Spleen (tissue), 11 donors: ENCODE data around the gene HAS3. TPM values are rescaled to one million over a fixed set of nuclear protein-coding genes. Genes with fewer than 3 reads are reported as not detected.
"Not testable (repeated sequence)": the region's sequence is repeated elsewhere in the genome, so short reads cannot be mapped to it uniquely, and the experiment has no call there.

Experiments used
- DNase-seq: peaks from one replicate; pipeline ENCODE4 v3.0.0-alpha.2; 2020
- H3K27ac ChIP-seq, 8 donors: fragments of 200-600 bp; sonication (generic) in 7 of 8; 1 replicate in 4 of 8; 2 replicates in 4 of 8; pipeline versions ENCODE4 v1.5.0 to v1.8.0; 2016 to 2021; ENCODE audit warnings: inconsistent platforms in 4 of 8, mild to moderate bottlenecking in 4 of 8, moderate library complexity in 1 of 8
- H3K27me3 ChIP-seq, 7 donors: fragments of 200-600 bp; sonication (generic) in 6 of 7; replicated peaks in 1 of 7; 1 replicate in 4 of 7; 2 replicates in 3 of 7; pipeline versions ENCODE4 v1.5.0 to v1.8.0; 2016 to 2021; ENCODE audit warnings: inconsistent platforms in 3 of 7, mild to moderate bottlenecking in 1 of 7
- H3K36me3 ChIP-seq, 6 donors: fragments of 200-600 bp; sonication (generic) in 5 of 6; 1 replicate in 4 of 6; 2 replicates in 2 of 6; pipeline versions ENCODE4 v1.5.0 to v1.8.0; 2016 to 2021; ENCODE audit warnings: inconsistent platforms in 2 of 6
- H3K4me1 ChIP-seq, 6 donors: fragments of 200-600 bp; sonication (generic) in 5 of 6; 1 replicate in 3 of 6; 2 replicates in 3 of 6; pipeline versions ENCODE4 v1.5.0 to v1.8.0; 2016 to 2021; ENCODE audit warnings: inconsistent platforms in 3 of 6
- H3K4me3 ChIP-seq, 8 donors: fragments of 200-600 bp; sonication (generic) in 7 of 8; 1 replicate in 4 of 8; 2 replicates in 4 of 8; pipeline versions ENCODE4 v1.5.0 to v1.8.0; 2016 to 2021; ENCODE audit warnings: inconsistent platforms in 4 of 8, mild to moderate bottlenecking in 4 of 8, moderate library complexity in 2 of 8
- H3K9me3 ChIP-seq, 8 donors: fragments of 200-600 bp; sonication (generic) in 7 of 8; 1 replicate in 4 of 8; 2 replicates in 4 of 8; pipeline versions ENCODE4 v1.5.0 to v1.8.0; 2016 to 2021; ENCODE audit warnings: inconsistent platforms in 4 of 8
- CTCF ChIP-seq, 11 experiments: fragments of 200-600 bp in 7 of 11; fragments of 450-650 bp in 4 of 11; sonication (generic) in 4 of 11; IDR thresholded peaks in 8 of 11; conservative IDR thresholded peaks in 3 of 11; 1 replicate in 7 of 11; 2 replicates in 4 of 11; pipeline versions ENCODE4 v1.4.0 to v1.8.0; 2016 to 2021; ENCODE audit warnings: antibody characterized with exemption in 11 of 11, inconsistent platforms in 4 of 11, mild to moderate bottlenecking in 1 of 11
- POLR2A ChIP-seq, 3 donors: fragments of 450-650 bp; IDR thresholded peaks; one replicate each; pipeline ENCODE4 v1.5.1; 2017; ENCODE audit warnings: antibody characterized with exemption in 3 of 3, mild to moderate bottlenecking in 1 of 3
- POLR2AphosphoS5 ChIP-seq, 3 donors: sonication (generic); formaldehyde crosslinking; IDR thresholded peaks; one replicate each; pipeline ENCODE4 v1.5.1; 2017; ENCODE audit warnings: antibody characterized with exemption in 3 of 3
- WGBS, 5 donors: extraction: QIAGEN DNeasy Blood & Tissue Kit in 3 of 5; methylation state at CpG; one replicate each; pipeline versions ENCODE4 v1.1.5 to v1.1.7; 2013 to 2018; 5-methylcytosine and 5-hydroxymethylcytosine counted together
- intact Hi-C: fragments of 100-400 bp; cut with DNase I; formaldehyde crosslinking; loops from one replicate; pipeline ENCODE4 v1.15.0; 2023; ENCODE audit warnings: low total_unique reads
- polyA plus RNA-seq, 3 donors: library from polyadenylated mRNA; stranded (reverse); fragments of 200-250 nt; gene quantifications; one replicate each; pipeline ENCODE4 v1.2.1, GENCODE V29; 2013
- total RNA-seq, 7 donors: library from RNA; depleted of rRNA in 3 of 7; stranded (reverse); fragments of >200 nt in 3 of 7; fragmentation: NEBNext Ultra II Directional in 4 of 7; extraction: Animal tissue kit (Norgen Biotek cat#: 25700) in 4 of 7; gene quantifications; one replicate each; pipeline versions ENCODE4 v1.1.0 to v1.2.1, GENCODE V29; 2016 to 2021
- donor health status: healthy with polysubstance abuse.
- donor health status: DM: no; HTN: no; CAD: no; lungs with moderate emphysema.
- donor health status: DM: no; HTN: no; CAD: no.
- donor health status: Bipolar disorder and iron deficiency.
- donor health status: healthy.
- donor health status: DM: no; HTN: no; CAD: no.
- donor health status: DM: yes; HTN: yes; CAD: no.

The HAS3 gene
- total and polyA plus RNA-seq, 10 donors = 0.51 to 2.0 (median 0.73) TPM

DNA sequence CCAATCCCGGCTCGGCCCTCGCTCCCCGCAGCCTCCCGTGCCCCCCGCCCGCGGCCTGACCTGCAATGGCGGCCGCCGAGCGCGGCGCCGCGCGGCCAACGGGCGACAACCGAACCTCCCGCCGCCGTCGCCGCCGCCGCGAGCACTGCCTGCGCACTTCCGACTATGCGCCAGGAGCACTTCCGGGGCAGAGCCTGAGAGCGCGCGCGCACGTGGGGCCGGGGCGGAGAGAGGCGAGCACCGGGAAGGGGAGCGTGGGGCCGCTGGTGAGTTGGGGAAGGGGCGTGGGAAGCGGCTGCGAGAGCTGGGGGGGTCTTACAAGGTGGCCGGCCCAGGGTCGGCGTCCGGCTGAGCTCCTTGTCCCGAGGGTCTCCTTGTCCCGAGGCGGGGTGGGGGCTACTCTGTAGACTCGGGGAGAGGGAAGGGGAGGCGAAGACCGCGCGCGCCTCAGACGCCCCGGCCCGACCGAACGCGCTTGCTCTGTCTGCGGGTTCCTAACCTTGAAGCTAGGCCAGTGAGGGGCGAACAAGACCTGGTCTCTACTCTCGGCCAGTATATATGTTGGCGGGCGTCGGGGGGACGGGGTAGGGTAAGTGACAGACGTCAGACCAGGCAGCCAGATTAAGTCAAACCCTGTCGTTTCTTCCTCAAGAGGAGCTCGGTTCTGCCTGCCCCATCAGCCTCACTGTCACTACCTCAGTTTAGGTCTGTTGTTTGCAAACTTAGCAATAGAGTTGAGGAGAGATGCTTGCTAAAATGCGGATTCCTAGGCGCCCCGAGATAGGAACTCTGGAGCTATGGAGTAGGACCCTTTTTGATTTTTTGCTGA is 27.2 kb downstream of the HAS3 start, which contains the start of the genes CHTF8 and UTP4:
Gene CHTF8 (minus strand): TSS at position 165 of the 829 bp plus-strand sequence. CDS start 11,130 bp downstream, outside the sequence.
Gene UTP4 (plus strand): TSS at position 226 of the 829 bp plus-strand sequence. CDS start 811 bp downstream, outside the sequence.
- TF ChIP-seq CTCF (IDR thresholded peaks at IDR 0.05 in 8 of 11, conservative IDR thresholded peaks at IDR 0.05 in 3 of 11) (no peak), POLR2A (IDR thresholded peaks at IDR 0.05) (peak in 1 of 3 donors; percentile 84), POLR2AphosphoS5 (IDR thresholded peaks at IDR 0.05) (peak; percentile 97 to 98 (median 98))
- intact Hi-C loops = no loop called here
- 1% methylated on average over 49 to 78 of the region's 78 CpGs for WGBS, 5 donors

DNA sequence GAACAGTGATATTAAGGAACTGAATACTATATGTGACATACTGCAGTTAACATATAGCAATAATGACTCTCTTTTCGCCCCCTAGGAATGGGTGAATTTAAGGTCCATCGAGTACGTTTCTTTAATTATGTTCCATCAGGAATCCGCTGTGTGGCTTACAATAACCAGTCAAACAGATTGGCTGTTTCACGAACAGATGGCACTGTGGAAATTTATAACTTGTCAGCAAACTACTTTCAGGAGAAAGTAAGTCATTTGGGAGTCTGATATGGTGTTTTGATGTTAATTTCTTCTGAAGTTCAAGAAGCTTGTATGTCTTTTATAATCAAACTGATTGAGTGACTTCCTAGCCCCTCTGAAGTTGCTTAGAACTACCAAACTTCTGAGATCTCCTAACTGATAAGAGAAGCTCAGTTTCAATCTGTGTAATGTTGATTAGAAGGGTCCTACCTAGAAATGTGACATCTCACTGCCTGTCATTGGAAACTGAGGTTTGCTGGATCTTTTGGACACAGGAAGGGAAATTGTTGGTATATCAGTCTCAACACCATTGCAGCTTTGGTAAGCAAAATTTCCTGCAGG is 28.0 kb downstream of the HAS3 start:
- intact Hi-C loops = no loop called here
- H3K9me3 ChIP-seq = no peaks in the 10 kb centered on the region
- peaks cover 32 to 68% (median 42%) of the 10 kb centered on the region in 6 donors for H3K4me1 ChIP-seq
- H3K4me3 ChIP-seq = peak overlapping the region; percentile 78 to 99 (median 90)
- H3K27ac ChIP-seq = peak overlapping the region in 4 of 8 donors; percentile 93 to 98 (median 95)
- WGBS, 5 donors = 50 to 61% (median 53%) methylated on average over 5 of the region's 5 CpGs
- no peak for DNase-seq
- no peaks in the 10 kb centered on the region for H3K27me3 ChIP-seq
- peaks cover 0 to 43% (median 13%) of the 10 kb centered on the region in 6 donors for H3K36me3 ChIP-seq
- no peak for TF ChIP-seq POLR2AphosphoS5 (IDR thresholded peaks at IDR 0.05)
- TF ChIP-seq POLR2A (IDR thresholded peaks at IDR 0.05) = no peak
- TF ChIP-seq CTCF (IDR thresholded peaks at IDR 0.05 in 8 of 11, conservative IDR thresholded peaks at IDR 0.05 in 3 of 11) = no peak

More for the DNA sequence above, 27.2 kb downstream of the HAS3 start, which contains the start of the genes CHTF8 and UTP4:
- H3K9me3 ChIP-seq = no peaks in the 10 kb centered on the region
- H3K27ac ChIP-seq = peak within 1 kb of the TSS; percentile 81 to 98 (median 94)
- DNase-seq = peak; percentile 97
- H3K36me3 ChIP-seq = peaks cover 0 to 43% (median 8%) of the 10 kb centered on the region in 6 donors
- H3K4me3 ChIP-seq = peak within 1 kb of the TSS; percentile 78 to 99 (median 90)
- no peaks in the 10 kb centered on the region for H3K27me3 ChIP-seq
- peaks cover 35 to 76% (median 50%) of the 10 kb centered on the region in 6 donors for H3K4me1 ChIP-seq

GRCh38 chr16:69138608-69139007 is 33.2 kb downstream of the HAS3 start:
- intact Hi-C loops = no loop called here
- H3K36me3 ChIP-seq = peaks cover 0 to 87% (median 60%) of the 10 kb centered on the region in 6 donors

DNA sequence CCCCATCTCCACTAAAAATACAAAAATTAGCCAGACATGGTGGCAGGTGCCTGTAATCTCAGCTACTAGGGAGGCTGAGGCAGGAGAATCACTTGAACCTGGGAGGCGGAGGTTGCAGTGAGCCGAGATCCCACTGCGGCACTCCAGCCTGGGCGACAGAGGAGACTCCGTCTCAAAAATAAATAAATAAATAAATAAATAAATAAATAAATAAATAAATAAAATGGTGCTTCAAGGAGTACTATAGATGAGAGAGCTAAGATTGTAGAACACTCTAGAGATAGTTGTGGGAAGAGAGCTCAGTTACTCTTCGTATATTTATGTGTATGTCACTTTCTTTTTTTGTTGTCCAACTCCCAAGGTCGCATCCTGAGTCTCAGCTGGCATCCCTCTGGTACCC is 34.0 kb downstream of the HAS3 start:
- H3K27me3 ChIP-seq, H3K4me3 ChIP-seq, H3K27ac ChIP-seq, H3K9me3 ChIP-seq, intact Hi-C loops, DNase-seq: not testable (repeated sequence)
- WGBS, 5 donors = 91 to 97% (median 95%) methylated on average over 7 of the region's 7 CpGs
- peaks cover 0 to 16% (median under 1%) of the 10 kb centered on the region in 6 donors for H3K4me1 ChIP-seq
- H3K36me3 ChIP-seq = peaks cover 0 to 96% (median 69%) of the 10 kb centered on the region in 6 donors

More at GRCh38 chr16:69138608-69139007, 33.2 kb downstream of the HAS3 start:
- H3K27me3 ChIP-seq = no peaks in the 10 kb centered on the region
- no peak overlapping the region for H3K27ac ChIP-seq
- H3K4me1 ChIP-seq = peaks cover 3 to 24% (median 8%) of the 10 kb centered on the region in 6 donors
- DNase-seq = no peak
- TF ChIP-seq POLR2AphosphoS5 (IDR thresholded peaks at IDR 0.05) (no peak), POLR2A (IDR thresholded peaks at IDR 0.05) (no peak), CTCF (IDR thresholded peaks at IDR 0.05 in 8 of 11, conservative IDR thresholded peaks at IDR 0.05 in 3 of 11) (no peak)
- no peaks in the 10 kb centered on the region for H3K9me3 ChIP-seq
- WGBS, 5 donors = 90 to 98% (median 92%) methylated on average over 2 of the region's 2 CpGs
- H3K4me3 ChIP-seq = no peak overlapping the region
